ENCODE measurements around the gene ULBP2. TPM values are rescaled to one million over a fixed set of nuclear protein-coding genes. Genes with fewer than 3 reads are reported as not detected.
"Not testable (repeated sequence)": the region's sequence is repeated elsewhere in the genome, so short reads cannot be mapped to it uniquely, and the experiment has no call there.

Gene ULBP2
- total RNA-seq, 1 experiment from 2014 or later, result not detected

- Histone ChIP-seq H3K14ac (ENCODE audit: insufficient read depth, low read length) (no peak overlapping the region; the same call in 1 of the 2 replicates), H3K9me3 (ENCODE audit: control insufficient read depth, low read depth, low read length) (no peaks in the 10 kb centered on the region), H3K27me3 (ENCODE audit: insufficient read depth, low read length) (peaks cover 44% of the 10 kb centered on the region), H3K4ac (ENCODE audit: low read depth, low read length) (no peak overlapping the region), H4K5ac (ENCODE audit: insufficient read length, low read depth, low read length) (no peak overlapping the region), H3K4me2 (ENCODE audit: insufficient read depth, insufficient read length, low read length) (peak overlapping the region; percentile 41), H2BK15ac (ENCODE audit: low read depth, low read length) (no peak overlapping the region; the same call in 1 of the 2 replicates), H3K56ac (ENCODE audit: insufficient read length, low read depth, low read length) (no peak overlapping the region), H4K20me1 (ENCODE audit: control insufficient read depth, insufficient read depth, insufficient read length) (no peaks in the 10 kb centered on the region), H3K4me1 (ENCODE audit: insufficient read depth, low read length) (no peaks in the 10 kb centered on the region), H2AFZ (ENCODE audit: low read length) (no peak overlapping the region), H3K79me1 (ENCODE audit: insufficient read depth, low read depth, low read length, poor library complexity, severe bottlenecking) (no peaks in the 10 kb centered on the region), H3T11ph (ENCODE audit: low read length) (no peak overlapping the region), H4K8ac (replicated peaks; ENCODE audit: insufficient read length, low read depth, low read length) (no peak overlapping the region), H2BK120ac (ENCODE audit: low read depth, low read length, poor library complexity, severe bottlenecking) (no peak overlapping the region), H2BK5ac (ENCODE audit: insufficient read length, low read length) (no peak overlapping the region), H3K18ac (ENCODE audit: insufficient read length, low read depth, low read length) (no peak overlapping the region), H2BK12ac (ENCODE audit: insufficient read length, low read depth, low read length) (no peak overlapping the region), H3K79me2 (ENCODE audit: insufficient read depth, low read length) (no peaks in the 10 kb centered on the region), H3K23me2 (ENCODE audit: insufficient read length, low read depth, low read length, poor library complexity, severe bottlenecking) (peaks cover 19% of the 10 kb centered on the region), H2BK20ac (ENCODE audit: low read depth, low read length, poor library complexity, severe bottlenecking) (no peak overlapping the region), H3K23ac (ENCODE audit: insufficient read length, low read depth, low read length) (no peak overlapping the region), H2AK5ac (ENCODE audit: insufficient read length, low read length) (no peak overlapping the region), H3K9ac (ENCODE audit: extremely low read depth, insufficient read length, low read length) (no peak overlapping the region), H4K91ac (ENCODE audit: insufficient read length, low read depth, low read length) (no peak overlapping the region), H3K27ac (ENCODE audit: insufficient read length, low read depth, low read length) (no peak overlapping the region)
- Mint-ChIP-seq H3K36me3 (ENCODE audit: insufficient read depth in 1 of 3, low read depth in 3 of 3) (no peaks in the 10 kb centered on the region; a peak in 1 of 7 replicates), H3K4me1 (peaks cover 12 to 19% of the 10 kb centered on the region in 2 experiments), H3K27me3 (ENCODE audit: low read depth) (peaks cover 95% of the 10 kb centered on the region), H3K9me3 (peaks cover 4 to 6% of the 10 kb centered on the region in 2 experiments; a peak in 4 of 5 replicates), H3K27ac (no peak overlapping the region), H3K4me3 (peak overlapping the region; percentile 73 to 83)
- no CpG with 5 or more reads among the region's 31 CpGs for WGBS (ENCODE audit: extremely low coverage, insufficient read length, low lambda C conversion rate)
- DNase-seq, result peak; percentile 90
- peak; percentile 88 for TF ChIP-seq CTCF (conservative IDR thresholded peaks at IDR 0.05)
Measured at GRCh38 chr6:149925974-149926777, 15.6 kb upstream of the ULBP2 start.

DNA sequence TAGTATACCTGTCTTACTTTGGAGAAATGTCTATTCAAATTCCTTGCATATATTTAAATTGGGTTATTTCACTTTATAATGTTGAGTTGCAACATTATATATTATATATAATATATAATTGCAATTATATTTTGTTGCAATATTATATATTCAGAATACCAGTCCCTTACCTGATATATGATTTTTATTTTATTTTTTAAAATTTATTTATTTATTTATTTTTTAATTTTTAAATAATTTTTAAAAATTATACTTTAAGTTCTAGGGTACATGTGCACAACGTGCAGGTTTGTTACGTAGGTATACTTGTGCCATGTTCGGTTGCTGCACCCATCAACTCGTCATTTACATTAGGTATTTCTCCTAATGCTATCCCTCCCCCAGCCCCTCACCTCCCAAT is 14.8 kb upstream of the ULBP2 start:
- not testable (repeated sequence) for H3K23ac ChIP-seq (ENCODE audit: insufficient read length, low read depth, low read length); H3K27ac Mint-ChIP-seq; H3K18ac ChIP-seq (ENCODE audit: insufficient read length, low read depth, low read length); H3K79me2 ChIP-seq (ENCODE audit: insufficient read depth, low read length); H3K56ac ChIP-seq (ENCODE audit: insufficient read length, low read depth, low read length); H4K91ac ChIP-seq (ENCODE audit: insufficient read length, low read depth, low read length); H2BK12ac ChIP-seq (ENCODE audit: insufficient read length, low read depth, low read length); H2BK20ac ChIP-seq (ENCODE audit: low read depth, low read length, poor library complexity, severe bottlenecking); H2AK5ac ChIP-seq (ENCODE audit: insufficient read length, low read length); H4K8ac ChIP-seq (replicated peaks; ENCODE audit: insufficient read length, low read depth, low read length); H2BK5ac ChIP-seq (ENCODE audit: insufficient read length, low read length); H3K4ac ChIP-seq (ENCODE audit: low read depth, low read length); H3K4me1 ChIP-seq (ENCODE audit: insufficient read depth, low read length); H3K36me3 Mint-ChIP-seq (ENCODE audit: insufficient read depth in 1 of 3, low read depth in 3 of 3); H3K79me1 ChIP-seq (ENCODE audit: insufficient read depth, low read depth, low read length, poor library complexity, severe bottlenecking); H3K4me2 ChIP-seq (ENCODE audit: insufficient read depth, insufficient read length, low read length); H4K5ac ChIP-seq (ENCODE audit: insufficient read length, low read depth, low read length); H3K14ac ChIP-seq (ENCODE audit: insufficient read depth, low read length); DNase-seq; H3T11ph ChIP-seq (ENCODE audit: low read length); H3K9me3 ChIP-seq (ENCODE audit: control insufficient read depth, low read depth, low read length); H3K4me3 Mint-ChIP-seq; H3K9ac ChIP-seq (ENCODE audit: extremely low read depth, insufficient read length, low read length); H3K27ac ChIP-seq (ENCODE audit: insufficient read length, low read depth, low read length); H2AFZ ChIP-seq (ENCODE audit: low read length); H2BK120ac ChIP-seq (ENCODE audit: low read depth, low read length, poor library complexity, severe bottlenecking); H4K20me1 ChIP-seq (ENCODE audit: control insufficient read depth, insufficient read depth, insufficient read length); H2BK15ac ChIP-seq (ENCODE audit: low read depth, low read length); H3K9me3 Mint-ChIP-seq
- Histone ChIP-seq H3K23me2 (ENCODE audit: insufficient read length, low read depth, low read length, poor library complexity, severe bottlenecking) (peaks cover 19% of the 10 kb centered on the region), H3K27me3 (ENCODE audit: insufficient read depth, low read length) (peaks cover 35% of the 10 kb centered on the region)
- WGBS (ENCODE audit: extremely low coverage, insufficient read length, low lambda C conversion rate), result no CpG with 5 or more reads among the region's 4 CpGs
- Mint-ChIP-seq H3K27me3 (ENCODE audit: low read depth) (peaks cover 95% of the 10 kb centered on the region), H3K4me1 (peaks cover 11 to 18% of the 10 kb centered on the region in 2 experiments)

Data from H9 (cell line).